Lower leg skin (tissue), 3 donors: Measurements from ENCODE around the gene HLA-E.

Experiments
- CTCF ChIP-seq, 3 donors: fragments of 450-650 bp; IDR thresholded peaks; one replicate each; pipeline ENCODE4 v1.5.1; 2016; ENCODE audit warnings: antibody characterized with exemption in 3 of 3, mild to moderate bottlenecking in 3 of 3, moderate library complexity in 2 of 3
- POLR2A ChIP-seq, 2 donors: fragments of 450-650 bp; IDR thresholded peaks; one replicate each; pipeline ENCODE4 v1.6.1; 2016 to 2017; ENCODE audit warnings: antibody characterized with exemption in 2 of 2, mild to moderate bottlenecking in 1 of 2, moderate library complexity in 1 of 2

- TF ChIP-seq POLR2A (IDR thresholded peaks at IDR 0.05), result no peak
- TF ChIP-seq CTCF (IDR thresholded peaks at IDR 0.05), result peak in 1 of 3 donors; percentile 57
These were observed 52.5 kb downstream of the HLA-E start for GRCh38 chr6:30541515-30542403.
